Measurements from ENCODE around the gene ARID3A.
"Not testable (repeated sequence)": the region's sequence is repeated elsewhere in the genome, so short reads cannot be mapped to it uniquely, and the experiment has no call there.

Gene ARID3A

DNA sequence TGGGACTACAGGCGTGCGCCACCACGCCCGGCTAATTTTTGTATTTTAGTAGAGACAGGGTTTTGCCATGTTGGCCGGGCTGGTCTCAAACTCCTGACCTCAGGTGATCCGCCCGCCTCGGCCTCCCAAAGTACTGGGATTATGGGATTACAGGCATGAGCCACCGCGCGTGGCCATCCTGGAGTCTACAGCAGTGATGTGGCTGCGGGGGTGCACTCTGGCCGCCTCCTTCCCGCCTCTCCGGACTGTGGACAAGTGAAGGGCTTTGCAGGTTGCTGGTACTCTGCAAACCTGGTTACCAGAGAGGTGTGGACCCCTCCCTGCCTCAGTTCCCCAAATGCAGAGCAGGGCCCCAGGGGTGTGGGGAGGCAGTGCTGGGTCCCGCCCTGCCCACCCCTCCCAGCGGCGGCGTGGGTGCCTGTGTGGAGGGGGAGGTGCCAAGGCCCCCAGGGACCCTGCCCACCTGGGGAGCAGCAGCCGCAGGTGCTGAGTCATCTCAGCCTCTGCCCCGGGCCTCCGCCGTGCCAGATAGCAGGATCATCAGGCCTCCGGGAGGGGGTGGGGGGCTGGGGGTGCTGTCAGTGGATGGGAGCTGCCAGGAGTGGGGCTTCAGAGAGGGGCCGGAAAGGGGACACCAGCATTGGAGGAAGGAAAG lies 23.1 kb downstream of the ARID3A start:
- no peak for DNase-seq

DNA sequence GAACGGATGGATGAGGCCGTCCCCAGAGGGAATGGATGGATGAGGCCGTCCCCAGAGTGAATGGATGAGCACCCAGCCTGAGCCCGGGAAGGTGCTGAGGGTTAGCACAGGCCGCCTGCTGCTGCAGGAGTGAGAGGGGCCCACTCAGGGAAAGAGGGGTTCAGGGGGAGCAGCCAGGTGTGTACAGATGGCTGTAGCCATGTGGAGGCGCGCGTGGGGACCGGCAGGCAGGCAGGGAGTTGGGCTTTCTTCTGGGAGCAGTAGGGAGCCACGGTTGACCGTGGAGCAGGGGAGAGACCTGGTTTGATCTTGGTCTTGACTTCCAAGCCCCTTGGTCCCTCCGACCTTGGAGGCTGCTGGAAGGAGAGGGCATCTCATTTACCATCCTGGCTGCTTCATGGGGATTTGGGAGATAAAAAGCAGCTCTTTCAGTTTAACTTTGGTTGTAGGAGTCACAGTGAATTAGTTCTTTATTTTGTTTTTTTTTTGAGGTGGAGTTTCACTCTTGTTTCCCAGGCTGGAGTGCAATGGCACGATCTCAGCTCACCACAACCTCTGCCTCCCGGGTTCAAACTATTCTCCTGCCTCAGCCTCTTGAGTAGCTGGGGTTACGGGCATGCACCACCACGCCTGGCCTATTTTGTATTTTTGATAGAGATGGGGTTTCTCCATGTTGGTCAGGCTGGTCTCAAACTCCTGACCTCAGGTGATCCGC lies 24.7 kb downstream of the ARID3A start:
- DNase-seq = no peak

DNA sequence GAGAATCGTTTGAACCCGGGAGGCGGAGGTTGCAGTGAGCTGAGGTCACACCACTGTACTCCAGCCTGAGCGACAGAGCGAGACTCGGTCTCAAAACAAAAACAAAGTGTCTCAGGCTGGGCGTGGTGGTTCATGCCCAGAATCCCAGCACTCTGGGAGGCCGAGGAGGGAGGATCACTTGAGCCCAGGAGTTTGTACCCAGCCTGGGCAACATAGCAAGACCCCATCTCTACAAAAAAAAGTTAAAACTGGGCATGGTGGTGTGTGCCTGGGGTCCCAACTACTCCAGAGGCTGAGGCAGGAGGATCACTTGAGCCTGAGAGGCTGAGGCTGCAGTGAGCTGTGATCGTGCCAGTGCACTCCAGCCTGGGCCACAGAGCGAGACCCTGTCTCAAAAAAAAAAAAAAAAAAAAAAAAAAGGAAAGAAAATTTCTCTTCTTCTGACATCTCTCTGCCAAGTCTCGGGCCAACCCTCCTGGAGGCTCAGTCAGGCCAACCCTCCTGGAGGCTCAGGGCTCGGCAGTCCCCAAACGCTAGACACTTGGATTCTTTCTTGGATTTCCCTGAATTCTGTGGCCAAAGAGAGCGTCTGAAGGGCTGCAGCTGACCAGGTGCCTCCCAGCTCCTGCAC lies 26.3 kb downstream of the ARID3A start:
- DNase-seq = no peak

DNA sequence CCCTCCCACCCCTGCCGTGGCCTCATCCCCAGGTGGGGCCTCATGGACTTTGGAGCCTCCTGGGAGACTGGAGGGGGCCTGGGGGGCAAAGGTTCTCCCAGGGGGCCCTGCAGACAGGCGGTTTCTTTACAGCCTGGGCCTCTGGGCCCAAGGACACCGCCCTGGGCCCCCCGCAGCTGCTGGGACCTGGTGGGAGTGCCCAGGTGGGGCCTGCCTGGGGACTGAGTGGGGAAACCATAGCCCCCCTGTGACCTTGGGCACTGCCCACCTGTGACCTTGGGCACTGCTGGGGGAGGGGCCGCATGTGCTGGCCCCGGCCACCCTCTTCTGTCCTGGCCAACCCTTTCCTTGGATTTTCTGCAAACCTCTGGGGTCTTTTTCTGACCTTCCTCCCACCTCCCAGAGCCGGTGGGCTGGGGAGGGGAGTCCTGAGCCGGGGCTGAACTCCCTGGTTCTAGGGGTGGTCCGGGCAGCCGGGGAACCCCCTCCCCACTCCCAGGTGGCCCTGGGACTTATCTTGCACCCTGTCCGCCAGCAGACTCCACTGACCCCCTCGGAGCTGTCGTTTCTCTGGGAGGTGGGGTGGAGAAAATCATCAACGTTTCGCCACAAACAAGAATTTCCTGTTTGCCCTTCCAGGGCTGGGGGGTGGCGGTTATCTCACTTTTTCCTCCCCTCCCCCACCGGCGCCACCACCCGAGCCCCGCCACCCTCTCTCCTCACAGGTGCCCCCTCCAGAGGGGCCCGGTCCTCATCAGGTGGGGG lies 27.0 kb downstream of the ARID3A start:
- DNase-seq = no peak

DNA sequence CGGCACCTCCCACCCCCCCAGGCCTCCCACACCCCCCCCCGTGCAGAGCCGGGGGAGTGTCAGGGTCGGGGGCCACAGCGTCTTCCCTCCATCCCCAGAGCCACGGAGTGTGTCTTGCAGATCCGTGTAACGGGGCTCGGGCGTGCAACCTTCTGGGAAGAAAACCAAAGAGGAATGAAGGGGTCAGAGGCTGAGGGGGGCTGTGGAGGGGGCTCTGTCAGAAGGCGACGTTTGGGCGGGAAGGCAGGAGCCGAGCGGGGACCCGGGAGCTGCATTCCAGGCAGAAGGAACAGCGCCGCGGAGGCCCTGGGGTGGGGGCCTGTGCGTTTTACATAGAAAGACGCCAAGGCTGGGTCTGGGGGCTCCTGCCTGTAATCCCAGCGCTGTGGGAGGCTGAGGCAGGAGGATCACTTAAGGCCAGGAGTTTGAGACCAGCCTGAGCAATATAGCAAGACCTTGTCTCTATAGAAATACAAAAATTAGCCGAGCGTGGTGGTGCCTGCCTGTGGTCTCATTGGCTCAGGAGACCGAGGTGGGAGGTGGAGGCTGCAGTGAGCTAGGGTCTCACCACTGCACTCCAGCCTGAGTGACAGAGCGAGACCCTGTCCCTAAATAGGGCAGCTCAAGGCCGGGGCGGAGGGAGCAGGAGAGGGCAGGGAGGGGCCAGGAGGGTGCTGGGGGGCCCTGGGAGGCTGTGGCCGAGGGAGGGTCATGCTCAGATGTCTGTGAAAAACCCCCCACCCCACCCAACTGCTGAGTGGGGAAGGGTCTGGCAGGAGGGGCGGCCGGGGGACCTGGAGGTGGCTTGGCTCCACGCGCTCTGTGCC lies 27.8 kb downstream of the ARID3A start:
- DNase-seq = no peak

DNA sequence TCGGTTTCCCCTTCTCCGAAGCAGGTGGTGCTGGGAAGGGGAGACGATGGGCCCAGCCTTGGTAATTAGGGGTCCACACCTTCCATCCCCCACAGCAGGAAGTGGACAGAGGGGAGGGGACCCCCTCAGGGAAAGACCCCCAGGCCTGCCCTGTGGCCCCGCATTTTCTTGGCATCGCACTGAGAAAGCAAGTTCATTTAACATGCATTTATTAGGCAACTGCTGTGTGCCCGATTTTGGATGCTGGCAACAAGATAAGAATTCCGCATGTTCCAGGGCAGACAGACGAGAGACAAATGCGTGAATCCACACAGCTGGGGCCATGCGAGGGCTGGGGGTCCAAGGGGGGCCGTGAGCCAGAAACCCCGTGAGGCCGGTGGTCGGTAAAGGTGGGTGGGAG lies 28.4 kb downstream of the ARID3A start:
- no peak for DNase-seq

DNA sequence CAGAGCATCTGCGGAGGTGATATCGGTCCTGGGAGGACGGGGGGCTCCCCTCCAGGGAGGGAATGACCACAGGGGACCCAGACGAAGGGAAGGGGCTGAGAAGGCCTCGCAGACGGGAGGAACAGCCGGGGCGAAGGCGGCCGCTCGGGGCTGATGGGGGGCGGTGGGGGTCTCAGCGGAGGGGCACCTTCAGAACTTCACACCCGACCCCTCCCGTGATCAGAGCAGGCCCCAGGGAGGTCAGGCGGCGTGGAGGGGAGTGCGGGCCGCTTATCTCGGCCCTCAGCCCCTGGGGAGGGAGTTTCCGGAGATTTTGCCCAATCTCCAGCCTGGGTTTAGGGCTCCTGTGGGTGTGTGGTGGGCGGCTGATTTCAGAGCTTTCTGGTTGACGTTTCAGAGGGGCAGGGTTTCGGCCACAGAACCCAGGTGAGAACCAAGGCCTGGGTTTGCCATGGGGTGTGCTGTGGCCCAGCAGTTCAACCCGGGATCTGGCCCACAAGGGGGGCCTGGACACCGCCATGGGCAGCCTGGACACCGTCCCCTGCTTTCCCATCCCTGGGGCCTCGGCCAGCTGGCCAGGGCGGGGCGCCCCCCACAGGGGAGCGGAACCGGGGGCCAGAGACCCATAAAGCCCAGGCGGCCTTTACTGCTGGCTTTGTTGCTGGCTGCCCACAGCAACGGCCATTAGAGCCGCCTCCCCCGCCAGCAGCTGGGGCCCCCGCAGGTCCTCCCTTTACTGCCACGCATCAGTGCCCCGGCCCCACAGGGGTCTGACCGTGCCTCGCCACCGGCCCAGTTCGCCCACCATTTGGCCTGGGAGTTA lies 29.0 kb downstream of the ARID3A start:
- DNase-seq = no peak

DNA sequence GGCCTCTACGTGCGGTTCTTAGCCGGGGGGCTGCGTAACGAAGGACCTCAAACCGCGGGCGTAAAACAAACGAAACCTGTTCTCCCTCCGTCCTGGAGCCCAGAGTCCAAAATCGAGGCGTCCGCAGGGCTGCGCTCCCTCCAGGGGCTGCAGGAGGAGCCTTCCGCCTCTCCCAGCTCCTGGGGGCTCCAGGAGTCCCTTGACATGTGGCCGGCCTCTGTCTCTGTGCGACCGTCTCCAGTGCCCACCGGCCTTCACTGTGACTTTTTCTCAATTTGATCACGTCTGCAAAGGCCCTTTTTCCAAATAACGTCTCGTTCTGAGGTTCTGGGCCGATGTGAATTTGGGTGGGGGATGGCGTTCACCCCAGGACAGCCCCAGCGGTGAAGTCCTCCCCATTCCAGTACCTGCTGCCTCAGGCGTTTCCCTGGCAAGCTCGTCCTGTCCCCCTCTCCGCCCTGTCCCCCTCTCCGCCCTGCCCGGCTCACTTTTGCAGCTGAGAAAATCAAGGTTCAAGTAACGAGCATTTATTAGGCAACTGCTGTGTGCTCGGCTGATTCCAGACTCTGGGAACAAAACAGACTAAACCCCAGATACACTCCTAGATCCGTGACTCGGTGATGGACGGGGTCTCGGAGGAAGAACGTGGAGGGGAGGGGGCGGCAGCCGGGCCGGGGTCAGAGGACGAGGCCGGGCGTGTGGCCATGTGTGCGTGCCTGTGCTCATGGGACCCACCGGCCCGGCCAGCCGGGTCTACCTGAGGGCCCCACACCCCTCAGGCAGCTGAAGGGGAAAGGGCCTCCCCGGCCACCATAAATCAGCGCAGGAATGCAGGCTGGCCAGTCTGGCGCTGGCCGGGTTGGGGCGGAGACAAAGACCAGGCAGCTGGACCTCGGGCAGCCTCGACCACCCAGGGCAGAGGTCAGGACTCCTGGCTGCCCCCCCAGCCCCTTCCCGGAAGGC lies 30.2 kb downstream of the ARID3A start:
- no peak for DNase-seq

DNA sequence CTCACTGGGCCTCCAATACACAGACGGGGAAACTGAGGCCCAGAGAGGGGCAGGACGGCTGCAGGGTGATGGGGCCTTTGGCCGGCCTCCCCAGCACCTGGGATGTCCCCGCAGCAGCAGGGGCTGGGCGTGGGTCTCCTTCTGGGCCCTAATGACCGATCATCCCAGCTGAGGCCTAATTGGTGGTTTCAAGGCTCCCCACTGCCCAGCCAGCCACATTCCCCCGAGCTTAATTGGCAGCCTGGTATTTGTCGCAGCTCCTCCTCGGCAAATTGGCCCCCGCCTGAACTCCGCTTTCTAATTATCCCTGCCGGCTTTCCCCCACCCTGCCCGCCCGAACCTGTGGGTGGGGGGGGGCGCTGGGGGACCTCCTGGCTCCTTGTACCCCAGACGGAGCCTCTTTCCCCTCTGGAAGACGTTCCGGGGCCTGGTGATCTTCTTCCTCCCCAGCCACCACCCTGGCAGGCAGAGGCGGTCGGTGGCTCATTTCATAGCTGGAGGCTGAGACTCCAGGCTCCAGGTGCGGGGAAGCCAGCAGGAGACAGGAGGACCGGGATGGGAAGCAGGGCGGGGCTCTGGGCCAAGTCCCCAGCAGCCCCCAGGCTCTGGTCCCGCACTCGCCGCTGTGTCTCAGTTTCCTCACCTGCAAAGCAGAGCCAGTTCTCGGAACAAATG lies 31.1 kb downstream of the ARID3A start:
- no peak for DNase-seq

DNA sequence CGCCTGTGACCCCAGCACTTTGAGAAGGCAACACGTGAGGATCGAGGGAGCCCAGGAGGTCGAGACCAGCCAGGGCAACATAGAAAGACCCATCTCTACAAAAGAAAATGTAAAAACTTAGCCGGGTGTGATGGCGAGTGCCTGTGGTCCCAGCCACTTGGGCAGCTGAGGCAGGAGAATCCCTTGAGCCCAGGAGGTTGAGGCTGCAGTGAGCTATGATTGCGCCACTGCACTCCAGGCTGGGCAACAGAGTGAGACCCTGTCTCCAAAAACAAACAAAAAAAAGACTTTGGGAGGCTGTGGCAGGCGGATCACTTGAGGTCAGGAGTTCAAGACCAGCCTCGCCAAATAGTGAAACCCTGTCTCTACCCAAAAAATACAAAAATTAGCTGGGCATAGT lies 31.7 kb downstream of the ARID3A start:
- not testable (repeated sequence) for DNase-seq

DNA sequence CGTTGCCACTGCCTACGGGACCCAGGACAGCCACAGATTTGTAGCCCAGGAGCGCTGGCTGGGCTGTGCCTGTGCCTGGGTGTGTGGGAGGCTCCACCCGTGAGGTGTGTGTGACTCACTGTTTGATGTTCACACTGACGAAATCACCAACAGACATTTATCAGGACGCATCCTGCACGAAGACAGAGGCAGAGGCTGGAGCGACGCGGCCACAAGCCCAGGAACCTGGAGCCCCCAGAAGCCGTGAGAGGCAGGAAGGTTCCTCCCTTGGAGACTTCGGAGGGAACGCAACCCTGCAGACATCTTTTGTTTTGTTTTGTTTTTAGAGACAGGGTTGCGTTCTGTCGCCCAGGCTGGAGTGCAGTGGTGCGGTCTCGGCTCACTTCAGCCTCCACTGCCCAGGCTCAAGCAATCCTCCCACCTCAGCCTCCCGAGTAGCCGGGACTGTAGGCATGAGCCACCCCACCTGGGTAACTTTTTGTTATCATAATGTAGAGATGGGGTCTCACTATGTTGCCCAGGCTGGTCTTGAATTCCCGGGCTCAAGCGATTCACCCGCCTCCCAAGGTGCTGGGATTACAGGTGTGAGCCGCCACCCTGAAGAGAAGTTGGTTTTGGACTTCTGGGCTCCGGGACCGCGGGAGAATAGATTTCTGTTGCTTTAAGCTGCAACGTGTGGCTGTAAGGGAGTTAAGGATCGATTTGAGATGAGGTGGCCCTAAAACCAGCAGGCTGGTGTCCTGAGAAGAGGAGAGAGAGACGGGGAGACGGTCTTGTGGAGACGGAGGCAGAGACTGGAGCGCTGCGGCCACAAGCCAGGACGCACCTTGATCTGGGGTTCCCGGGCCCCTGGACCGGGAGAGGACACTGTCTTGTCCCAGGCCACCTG lies 33.4 kb downstream of the ARID3A start:
- DNase-seq = no peak

DNA sequence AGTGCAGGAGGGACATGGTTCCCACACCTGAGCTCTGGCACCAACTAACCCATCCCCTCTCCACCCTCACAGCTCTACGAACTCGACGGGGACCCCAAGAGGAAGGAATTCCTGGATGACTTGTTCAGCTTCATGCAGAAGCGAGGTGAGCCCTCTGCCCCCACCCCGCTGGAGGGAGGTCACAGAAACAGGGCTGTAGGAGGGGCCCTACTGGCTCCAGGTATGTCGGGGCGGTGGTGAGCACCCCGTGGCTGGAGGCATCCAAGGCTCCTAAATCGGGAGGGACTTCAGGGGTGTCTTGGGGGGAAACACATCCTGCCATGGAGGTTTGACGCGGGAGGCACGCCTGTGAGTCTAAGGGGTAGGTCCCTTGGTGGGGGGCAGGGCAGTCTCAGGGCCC lies 34.2 kb downstream of the ARID3A start:
- DNase-seq = no peak

DNA sequence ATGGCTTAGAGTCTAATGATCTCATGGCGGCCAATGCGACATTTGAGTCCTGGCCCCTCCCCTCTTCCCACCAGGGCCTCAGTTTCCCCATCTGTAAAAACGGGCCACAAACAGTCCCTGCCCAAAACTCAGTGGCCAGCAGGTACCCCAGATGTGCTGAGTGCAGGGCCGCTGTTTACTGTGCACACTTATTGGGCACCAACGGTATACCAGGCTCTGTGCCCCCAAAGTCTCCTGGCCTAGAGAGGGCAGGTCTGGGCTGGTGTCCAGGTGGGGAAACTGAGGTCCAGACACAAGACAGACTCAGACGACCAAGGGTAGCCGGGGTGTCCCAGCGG lies 34.7 kb downstream of the ARID3A start:
- no peak for DNase-seq

DNA sequence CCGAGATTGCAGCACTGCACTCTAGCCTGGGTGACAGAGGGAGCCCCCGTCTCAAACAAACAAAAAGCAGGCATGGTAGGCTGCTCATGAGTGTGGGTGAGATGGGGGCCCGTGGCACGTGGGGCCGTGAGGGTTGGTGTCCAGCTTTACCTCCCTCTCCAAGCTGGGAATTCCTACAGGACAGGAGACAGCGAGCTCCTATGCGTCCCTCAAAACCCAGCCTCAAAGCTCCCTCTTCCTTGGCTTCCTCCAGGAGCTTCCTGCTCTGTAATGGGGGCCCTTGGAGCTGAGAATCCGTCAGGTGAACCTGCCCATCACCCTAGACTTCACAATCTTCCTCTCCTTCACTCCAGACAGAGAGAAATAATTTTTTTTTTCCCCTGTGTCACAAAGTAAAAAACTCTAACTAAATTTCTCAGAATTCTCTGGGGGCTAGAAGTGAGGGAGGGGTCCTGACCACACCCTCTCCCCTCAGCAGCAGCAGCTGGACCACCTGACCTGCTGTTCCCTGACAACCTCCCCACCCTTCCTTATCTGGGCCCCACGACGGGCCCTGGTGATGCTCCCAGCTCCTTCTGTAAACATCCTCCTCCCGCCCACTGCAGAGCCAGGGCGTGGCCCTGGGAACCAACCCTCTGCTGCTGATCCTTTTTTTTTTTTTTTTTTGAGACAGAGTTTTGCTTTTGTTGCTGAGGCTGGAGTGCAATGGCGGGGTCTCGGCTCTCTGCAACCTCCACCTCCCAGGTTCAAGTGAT lies 36.2 kb downstream of the ARID3A start:
- no peak for DNase-seq

DNA sequence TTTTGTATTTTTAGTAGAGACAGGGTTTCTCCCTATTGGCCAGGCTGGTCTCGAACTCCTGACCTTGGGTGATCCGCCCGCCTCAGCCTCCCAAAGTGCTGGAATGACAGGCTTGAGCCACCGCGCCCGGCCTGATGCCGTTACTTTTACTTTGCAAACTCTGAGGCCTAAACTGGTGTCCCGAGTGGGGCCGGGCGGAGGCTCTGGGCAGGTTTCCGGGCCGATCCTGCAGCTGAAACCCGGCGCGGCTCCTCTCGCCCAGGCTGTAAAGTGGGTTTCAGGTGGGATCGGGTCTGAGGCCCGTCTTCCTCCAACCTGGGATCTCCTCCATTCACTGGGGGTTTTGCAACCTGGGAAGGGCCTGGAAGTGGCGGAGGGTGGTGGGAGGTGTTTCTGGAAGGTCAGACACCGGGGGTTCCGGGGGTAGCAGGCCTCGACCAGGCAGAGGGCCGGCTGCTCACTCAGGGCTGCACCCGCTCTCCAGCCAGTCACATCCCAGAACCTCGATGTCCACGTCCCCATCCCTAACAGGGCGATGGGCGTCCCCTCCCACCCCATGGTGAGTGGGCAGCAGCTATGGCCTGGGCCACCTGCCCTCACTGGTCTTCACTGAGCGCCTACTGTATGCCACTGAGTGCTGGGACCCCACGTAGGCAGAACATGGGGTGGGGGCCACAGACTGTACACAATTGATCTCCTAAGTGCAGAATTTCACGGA lies 37.0 kb downstream of the ARID3A start:
- no peak for DNase-seq

DNA sequence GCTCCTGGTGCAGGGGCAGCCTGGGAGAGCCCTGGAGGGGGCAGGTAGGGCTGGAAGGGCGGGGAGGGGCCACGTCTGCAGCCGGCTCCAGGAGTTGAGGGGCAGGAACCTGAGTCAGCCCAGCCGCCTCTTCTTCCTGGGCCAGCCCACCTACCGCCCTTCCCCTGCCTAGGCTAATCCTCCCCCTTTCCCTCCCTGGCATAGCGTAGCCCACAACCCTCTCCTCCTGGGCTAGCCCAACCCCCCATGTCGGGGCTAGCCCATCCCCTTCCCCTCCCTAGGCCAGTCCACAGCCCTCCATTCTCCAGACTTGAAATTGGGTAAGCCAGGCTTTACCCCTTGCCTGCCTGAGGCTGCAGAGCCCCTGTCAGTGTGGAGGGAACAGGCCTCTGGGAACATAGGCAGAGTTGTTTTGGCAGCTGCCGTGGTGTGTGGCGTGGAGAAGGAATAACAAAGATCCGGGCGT lies 37.7 kb downstream of the ARID3A start:
- no peak for DNase-seq

DNA sequence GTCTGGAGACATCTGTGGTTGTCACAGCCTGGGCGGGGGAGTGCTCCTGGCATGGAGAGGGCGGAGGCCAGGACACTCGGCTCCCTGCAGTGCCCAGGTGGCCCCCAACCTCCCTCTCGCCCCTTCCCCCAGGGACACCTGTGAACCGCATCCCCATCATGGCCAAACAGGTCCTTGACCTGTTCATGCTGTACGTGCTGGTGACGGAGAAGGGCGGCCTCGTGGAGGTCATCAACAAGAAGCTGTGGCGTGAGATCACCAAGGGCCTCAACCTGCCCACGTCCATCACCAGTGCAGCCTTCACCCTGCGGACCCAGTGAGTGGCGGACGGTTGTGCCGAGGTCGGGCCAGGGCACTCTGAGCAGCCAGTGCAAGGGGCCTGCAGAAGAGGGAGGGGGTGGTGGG lies 38.3 kb downstream of the ARID3A start:
- DNase-seq = no peak
